Loucy (cell line): ENCODE measurements around the gene C12orf56.
A peak's percentile ranks its signal among the peaks of the same experiment; 100 is the strongest.

Experiments used
- H2AFZ ChIP-seq: fragments of 200-600 bp; sonication (generic); 2 replicates; pipeline ENCODE4 v1.6.0; 2016; ENCODE audit warnings: antibody characterized with exemption, mild to moderate bottlenecking, low read length, moderate library complexity
- H3F3A ChIP-seq: fragments of 200-600 bp; 2 replicates; pipeline ENCODE4 v1.6.0; 2016; ENCODE audit warnings: antibody characterized with exemption, low read depth, mild to moderate bottlenecking
- H3K27me3 ChIP-seq: fragments of 200-600 bp; sonication (generic); 2 replicates; pipeline ENCODE4 v1.6.1; 2014; ENCODE audit warnings: low read length, mild to moderate bottlenecking; ENCODE audit not compliant: insufficient read depth, poor library complexity, severe bottlenecking
- H3K36me3 ChIP-seq: fragments of 200-600 bp; sonication (generic); 2 replicates; pipeline ENCODE4 v1.6.1; 2016; ENCODE audit warnings: low read length; ENCODE audit not compliant: insufficient read depth
- H3K4me1 ChIP-seq: fragments of 200-600 bp; sonication (generic); 2 replicates; pipeline ENCODE4 v1.5.1; 2014; ENCODE audit warnings: low read length, mild to moderate bottlenecking; ENCODE audit not compliant: insufficient read depth, poor library complexity, severe bottlenecking
- H3K4me2 ChIP-seq: fragments of 200-600 bp; sonication (generic); 2 replicates; pipeline ENCODE4 v1.6.0; 2014; ENCODE audit warnings: antibody characterized with exemption, low read length, low read depth, mild to moderate bottlenecking; ENCODE audit not compliant: poor library complexity, severe bottlenecking
- H3K4me3 ChIP-seq: fragments of 200-600 bp; sonication (generic); 2 replicates; pipeline ENCODE4 v1.5.1; 2014; ENCODE audit warnings: low read length, mild to moderate bottlenecking, mixed read lengths; ENCODE audit not compliant: poor library complexity, severe bottlenecking
- H3K79me2 ChIP-seq: fragments of 200-600 bp; sonication (generic); 2 replicates; pipeline ENCODE4 v1.6.1; 2014; ENCODE audit warnings: low read length; ENCODE audit not compliant: insufficient read depth
- H3K9ac ChIP-seq: fragments of 200-600 bp; sonication (generic); 2 replicates; pipeline ENCODE4 v1.6.0; 2014; ENCODE audit warnings: mild to moderate bottlenecking, low read depth, low read length, moderate library complexity; ENCODE audit not compliant: poor library complexity, severe bottlenecking
- H3K9me2 ChIP-seq: fragments of 200-600 bp; sonication (generic); replicated peaks from 2 replicates; pipeline ENCODE4 v1.6.1; 2016; ENCODE audit warnings: low read depth, low read length, mixed read lengths
- H3K9me3 ChIP-seq: fragments of 200-600 bp; sonication (generic); 2 replicates; pipeline ENCODE4 v1.6.1; 2014; ENCODE audit warnings: mild to moderate bottlenecking, antibody characterized with exemption, low read length, low read depth; ENCODE audit not compliant: insufficient read depth
- H4K20me1 ChIP-seq: fragments of 200-600 bp; sonication (generic); 2 replicates; pipeline ENCODE4 v1.6.0; 2014; ENCODE audit warnings: antibody characterized with exemption, low read length, mild to moderate bottlenecking; ENCODE audit not compliant: insufficient read depth, poor library complexity, severe bottlenecking
- CTCF ChIP-seq: fragments of 200-600 bp; sonication (generic); conservative IDR thresholded peaks from 2 replicates; pipeline ENCODE4 v1.5.1; 2014; ENCODE audit warnings: mild to moderate bottlenecking, antibody characterized with exemption, low read length
- EZH2phosphoT487 ChIP-seq: fragments of 200-600 bp; IDR thresholded peaks from 2 replicates; pipeline ENCODE4 v1.6.1; 2018; ENCODE audit warnings: antibody characterized with exemption, mild to moderate bottlenecking, moderate library complexity, borderline replicate concordance

The C12orf56 gene

GRCh38 chr12:64261813-64262212 is 128.7 kb downstream of the C12orf56 start:
- Histone ChIP-seq H4K20me1 (no peaks in the 10 kb centered on the region), H3F3A (no peaks in the 10 kb centered on the region), H3K9me2 (no peaks in the 10 kb centered on the region), H3K9me3 (no peaks in the 10 kb centered on the region), H3K36me3 (no peaks in the 10 kb centered on the region), H3K4me1 (no peaks in the 10 kb centered on the region), H3K9ac (no peak overlapping the region), H2AFZ (no peak overlapping the region), H3K4me2 (no peak overlapping the region), H3K79me2 (no peaks in the 10 kb centered on the region), H3K27me3 (no peaks in the 10 kb centered on the region), H3K4me3 (no peak overlapping the region)
- TF ChIP-seq CTCF (no peak), EZH2phosphoT487 (no peak)

DNA sequence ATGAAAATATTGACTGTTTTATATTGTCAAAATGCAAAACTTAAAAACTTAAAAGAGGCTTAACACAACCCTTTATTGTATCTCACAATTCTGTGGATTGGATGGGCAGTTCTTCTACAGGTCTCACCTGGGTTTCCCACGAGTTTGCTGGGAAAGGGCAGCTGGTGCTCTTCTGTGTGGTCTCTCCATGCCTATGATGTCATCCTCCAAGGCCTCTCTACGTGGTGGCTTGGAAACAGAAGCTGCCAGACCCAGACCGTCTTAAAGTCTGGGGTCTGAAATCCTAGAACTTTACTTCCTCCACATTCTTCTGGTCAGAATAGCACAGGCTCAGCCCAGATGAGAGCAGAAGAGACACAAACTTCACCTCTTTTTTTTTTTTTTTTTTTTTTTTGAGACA is 132.0 kb downstream of the C12orf56 start:
- TF ChIP-seq EZH2phosphoT487 (no peak), CTCF (no peak)
- Histone ChIP-seq H3K9ac (no peak overlapping the region), H3K9me2 (no peaks in the 10 kb centered on the region), H3K79me2 (no peaks in the 10 kb centered on the region), H3K4me1 (no peaks in the 10 kb centered on the region), H3K9me3 (no peaks in the 10 kb centered on the region), H3K27me3 (no peaks in the 10 kb centered on the region), H3F3A (no peaks in the 10 kb centered on the region), H3K36me3 (no peaks in the 10 kb centered on the region), H4K20me1 (no peaks in the 10 kb centered on the region), H3K4me3 (no peak overlapping the region), H2AFZ (no peak overlapping the region), H3K4me2 (no peak overlapping the region)

DNA sequence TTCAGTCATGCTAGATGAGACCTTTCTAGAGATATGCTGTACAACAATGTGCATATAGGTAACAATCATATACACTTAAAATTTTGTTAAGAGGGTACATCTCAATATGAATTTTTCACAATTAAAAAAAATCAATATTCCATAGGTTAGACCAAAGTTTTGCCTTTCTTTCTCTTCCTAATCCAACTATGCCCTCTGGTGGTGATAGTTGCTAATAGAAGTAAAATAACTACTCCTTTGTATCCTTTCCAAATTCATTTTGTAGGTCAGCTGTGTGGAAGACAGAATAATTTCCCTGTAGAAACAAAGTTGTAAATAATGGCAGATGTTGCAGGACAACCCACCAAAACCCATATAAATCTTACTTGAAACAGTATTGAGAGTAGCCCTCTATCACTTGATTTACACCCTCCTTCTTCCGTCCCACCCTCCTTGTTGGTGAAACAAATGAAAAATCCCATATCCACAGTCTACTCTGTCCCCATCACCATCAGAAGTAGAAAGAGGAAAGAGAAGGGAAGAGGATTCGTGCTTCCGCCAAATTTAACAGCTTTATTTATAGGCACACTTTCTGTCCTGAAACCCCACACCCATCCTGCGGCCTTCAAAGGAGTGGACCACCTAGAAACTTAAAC is 134.3 kb downstream of the C12orf56 start:
- H3K9me2 ChIP-seq: no peaks in the 10 kb centered on the region
- H3K4me2 ChIP-seq: no peak overlapping the region
- H2AFZ ChIP-seq: no peak overlapping the region
- H3K9ac ChIP-seq: no peak overlapping the region
- no peak overlapping the region for H3K4me3 ChIP-seq
- no peaks in the 10 kb centered on the region for H3K9me3 ChIP-seq
- H3K27me3 ChIP-seq: no peaks in the 10 kb centered on the region
- H3K36me3 ChIP-seq: no peaks in the 10 kb centered on the region
- no peaks in the 10 kb centered on the region for H3F3A ChIP-seq
- no peaks in the 10 kb centered on the region for H3K4me1 ChIP-seq
- H3K79me2 ChIP-seq: no peaks in the 10 kb centered on the region
- peak; percentile 80 for TF ChIP-seq CTCF
- TF ChIP-seq EZH2phosphoT487: no peak
- no peaks in the 10 kb centered on the region for H4K20me1 ChIP-seq
